ENCODE data around the gene NUBP1. TPM values are rescaled to one million over a fixed set of nuclear protein-coding genes. Genes with fewer than 3 reads are reported as not detected.

The NUBP1 gene
- total RNA-seq, 1 donor from 2014 or later = 16.6 TPM

DNA sequence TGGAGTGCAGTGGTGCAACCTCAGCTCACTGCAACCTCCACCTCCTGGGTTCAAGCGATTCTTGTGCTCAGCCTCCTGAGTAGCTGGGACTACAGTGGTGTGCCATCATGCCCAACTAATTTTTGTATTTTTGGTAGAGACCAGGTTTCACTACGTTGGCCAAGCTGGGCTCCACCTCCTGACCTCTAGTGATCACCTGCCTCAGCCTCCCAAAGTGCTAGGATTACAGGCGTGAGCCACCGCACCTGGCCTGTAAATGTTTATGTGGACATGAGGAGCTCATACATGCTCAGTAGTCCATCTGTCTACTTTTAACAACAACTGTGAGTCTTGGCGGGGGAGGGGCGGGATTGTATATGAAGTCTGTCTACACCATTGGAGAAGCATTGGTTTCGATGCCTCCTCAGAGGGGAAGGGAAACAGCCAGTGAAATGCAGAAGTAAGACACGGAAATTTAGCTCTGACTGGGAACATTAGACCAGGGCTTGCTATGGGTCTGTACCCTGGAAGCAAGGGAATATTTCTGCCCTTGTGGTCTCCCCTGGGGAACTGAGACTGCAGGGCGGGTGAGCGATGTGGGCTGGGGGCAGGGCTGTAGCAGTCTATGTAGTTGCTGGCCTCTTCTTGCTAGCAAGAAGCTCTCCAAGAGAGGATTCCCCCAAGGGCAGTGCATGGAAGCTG lies 9.3 kb downstream of the NUBP1 start:
- Histone ChIP-seq H3K27me3 (ENCODE audit: control insufficient read depth, insufficient read depth, low read length) (no peaks in the 10 kb centered on the region), H3K36me3 (ENCODE audit: control insufficient read depth, insufficient read depth, low read length) (peaks cover 10% of the 10 kb centered on the region), H3K4me3 (ENCODE audit: low read depth, low read length) (no peak overlapping the region)
- TF ChIP-seq, protein P1, sequence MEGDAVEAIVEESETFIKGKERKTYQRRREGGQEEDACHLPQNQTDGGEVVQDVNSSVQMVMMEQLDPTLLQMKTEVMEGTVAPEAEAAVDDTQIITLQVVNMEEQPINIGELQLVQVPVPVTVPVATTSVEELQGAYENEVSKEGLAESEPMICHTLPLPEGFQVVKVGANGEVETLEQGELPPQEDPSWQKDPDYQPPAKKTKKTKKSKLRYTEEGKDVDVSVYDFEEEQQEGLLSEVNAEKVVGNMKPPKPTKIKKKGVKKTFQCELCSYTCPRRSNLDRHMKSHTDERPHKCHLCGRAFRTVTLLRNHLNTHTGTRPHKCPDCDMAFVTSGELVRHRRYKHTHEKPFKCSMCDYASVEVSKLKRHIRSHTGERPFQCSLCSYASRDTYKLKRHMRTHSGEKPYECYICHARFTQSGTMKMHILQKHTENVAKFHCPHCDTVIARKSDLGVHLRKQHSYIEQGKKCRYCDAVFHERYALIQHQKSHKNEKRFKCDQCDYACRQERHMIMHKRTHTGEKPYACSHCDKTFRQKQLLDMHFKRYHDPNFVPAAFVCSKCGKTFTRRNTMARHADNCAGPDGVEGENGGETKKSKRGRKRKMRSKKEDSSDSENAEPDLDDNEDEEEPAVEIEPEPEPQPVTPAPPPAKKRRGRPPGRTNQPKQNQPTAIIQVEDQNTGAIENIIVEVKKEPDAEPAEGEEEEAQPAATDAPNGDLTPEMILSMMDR (IDR thresholded peaks at IDR 0.05; ENCODE audit: insufficient read depth, low read length, severe bottlenecking) = no peak
- no peak for DNase-seq (ENCODE audit: low read depth)
- FAIRE-seq = no peak

GRCh38 chr16:10753670-10754069 lies 10.0 kb downstream of the NUBP1 start:
- TF ChIP-seq, protein P1 (IDR thresholded peaks at IDR 0.05; ENCODE audit: insufficient read depth, low read length, severe bottlenecking) = no peak
- Histone ChIP-seq H3K27me3 (ENCODE audit: control insufficient read depth, insufficient read depth, low read length) (no peaks in the 10 kb centered on the region), H3K36me3 (ENCODE audit: control insufficient read depth, insufficient read depth, low read length) (peaks cover 15% of the 10 kb centered on the region), H3K4me3 (ENCODE audit: low read depth, low read length) (no peak overlapping the region)
- DNase-seq (ENCODE audit: low read depth) = no peak
- FAIRE-seq = no peak

GRCh38 chr16:10754941-10755340 lies 11.3 kb downstream of the NUBP1 start:
- DNase-seq (ENCODE audit: low read depth) (peak; percentile 79), FAIRE-seq (no peak)
- TF ChIP-seq, protein P1 (IDR thresholded peaks at IDR 0.05; ENCODE audit: insufficient read depth, low read length, severe bottlenecking) = no peak
- Histone ChIP-seq H3K36me3 (ENCODE audit: control insufficient read depth, insufficient read depth, low read length) (peaks cover 19% of the 10 kb centered on the region), H3K4me3 (ENCODE audit: low read depth, low read length) (no peak overlapping the region), H3K27me3 (ENCODE audit: control insufficient read depth, insufficient read depth, low read length) (no peaks in the 10 kb centered on the region)

GRCh38 chr16:10756574-10756973 lies 12.9 kb downstream of the NUBP1 start:
- TF ChIP-seq, protein P1 (IDR thresholded peaks at IDR 0.05; ENCODE audit: insufficient read depth, low read length, severe bottlenecking) = no peak
- Histone ChIP-seq H3K4me3 (ENCODE audit: low read depth, low read length) (no peak overlapping the region), H3K36me3 (ENCODE audit: control insufficient read depth, insufficient read depth, low read length) (peaks cover 24% of the 10 kb centered on the region), H3K27me3 (ENCODE audit: control insufficient read depth, insufficient read depth, low read length) (no peaks in the 10 kb centered on the region)
- FAIRE-seq (no peak), DNase-seq (ENCODE audit: low read depth) (no peak)

GRCh38 chr16:10760858-10761257 lies 17.2 kb downstream of the NUBP1 start:
- no peak overlapping the region for H3K4me3 ChIP-seq (ENCODE audit: low read depth, low read length)
- FAIRE-seq = no peak
- H3K27me3 ChIP-seq (ENCODE audit: control insufficient read depth, insufficient read depth, low read length) = no peaks in the 10 kb centered on the region
- TF ChIP-seq, protein P1 (IDR thresholded peaks at IDR 0.05; ENCODE audit: insufficient read depth, low read length, severe bottlenecking) = no peak
- peaks cover 32% of the 10 kb centered on the region for H3K36me3 ChIP-seq (ENCODE audit: control insufficient read depth, insufficient read depth, low read length)
- DNase-seq (ENCODE audit: low read depth) = no peak

GRCh38 chr16:10761373-10761772 lies 17.7 kb downstream of the NUBP1 start:
- DNase-seq (ENCODE audit: low read depth) (no peak), FAIRE-seq (no peak)
- peaks cover 32% of the 10 kb centered on the region for H3K36me3 ChIP-seq (ENCODE audit: control insufficient read depth, insufficient read depth, low read length)
- no peaks in the 10 kb centered on the region for H3K27me3 ChIP-seq (ENCODE audit: control insufficient read depth, insufficient read depth, low read length)
- TF ChIP-seq, protein P1 (IDR thresholded peaks at IDR 0.05; ENCODE audit: insufficient read depth, low read length, severe bottlenecking) = no peak
- H3K4me3 ChIP-seq (ENCODE audit: low read depth, low read length) = no peak overlapping the region

All from bronchial epithelial cell (primary cell).